Stomach smooth muscle (tissue), 2 donors: ENCODE measurements around the gene THRSP.
"Not testable (repeated sequence)": the region's sequence is repeated elsewhere in the genome, so short reads cannot be mapped to it uniquely, and the experiment has no call there.

Source experiments
- H3K27ac ChIP-seq: one replicate; pipeline ENCODE4 v1.7.0; 2013; ENCODE audit warnings: mild to moderate bottlenecking, low read length, inconsistent platforms
- H3K27me3 ChIP-seq, 2 donors: one replicate each; pipeline ENCODE4 v1.7.0; 2013; ENCODE audit warnings: low read length in 2 of 2; ENCODE audit not compliant: insufficient read depth in 2 of 2, control insufficient read depth in 1 of 2
- H3K36me3 ChIP-seq, 2 donors: one replicate each; pipeline ENCODE4 v1.7.0; 2013; ENCODE audit warnings: low read length in 2 of 2; ENCODE audit not compliant: control insufficient read depth in 2 of 2, insufficient read depth in 2 of 2
- H3K4me1 ChIP-seq: one replicate; pipeline ENCODE4 v1.7.0; 2013; ENCODE audit warnings: low read length; ENCODE audit not compliant: control insufficient read depth, insufficient read depth
- H3K4me3 ChIP-seq, 2 donors: one replicate each; pipeline ENCODE4 v1.7.0; 2013; ENCODE audit warnings: low read length in 2 of 2
- H3K9ac ChIP-seq, 2 donors: one replicate each; pipeline ENCODE4 v1.7.0; 2013; ENCODE audit warnings: low read length in 2 of 2, mild to moderate bottlenecking in 1 of 2
- H3K9me3 ChIP-seq, 2 donors: one replicate each; pipeline ENCODE4 v1.7.0; 2013; ENCODE audit warnings: low read length in 2 of 2; ENCODE audit not compliant: control insufficient read depth in 2 of 2
- donor health status: healthy.
- donor health status: Pancreatic carcinoma.

THRSP gene

GRCh38 chr11:78079232-78080083 is 15.8 kb downstream of the THRSP start, which contains the start of gene NDUFC2:
Gene NDUFC2, minus strand, starts transcription at chr11:78079862. Its CDS starts 118 bp downstream, at chr11:78079744.
- Histone ChIP-seq H3K27me3 (no peaks in the 10 kb centered on the region), H3K4me3 (peak within 1 kb of the TSS; percentile 86 to 98), H3K9ac (peak within 1 kb of the TSS; percentile 80 to 97), H3K27ac (peak within 1 kb of the TSS; percentile 85), H3K9me3 (no peaks in the 10 kb centered on the region), H3K4me1 (peaks cover 25% of the 10 kb centered on the region), H3K36me3 (no peaks in the 10 kb centered on the region)

- peak overlapping the region; percentile 86 to 98 for H3K4me3 ChIP-seq
- no peaks in the 10 kb centered on the region for H3K9me3 ChIP-seq
- peak overlapping the region; percentile 80 to 97 for H3K9ac ChIP-seq
- peak overlapping the region; percentile 85 for H3K27ac ChIP-seq
- no peaks in the 10 kb centered on the region for H3K27me3 ChIP-seq
- no peaks in the 10 kb centered on the region for H3K36me3 ChIP-seq
- peaks cover 25% of the 10 kb centered on the region for H3K4me1 ChIP-seq
Observed at GRCh38 chr11:78080084-78080817, 16.6 kb downstream of the THRSP start.

GRCh38 chr11:78080818-78081495 is 17.3 kb downstream of the THRSP start:
- Histone ChIP-seq H3K4me1 (peaks cover 25% of the 10 kb centered on the region), H3K27me3 (no peaks in the 10 kb centered on the region), H3K36me3 (no peaks in the 10 kb centered on the region), H3K9me3 (no peaks in the 10 kb centered on the region), H3K4me3 (no peak overlapping the region), H3K27ac (no peak overlapping the region), H3K9ac (no peak overlapping the region)

- Histone ChIP-seq H3K27ac (no peak overlapping the region), H3K36me3 (no peaks in the 10 kb centered on the region)
Observed at GRCh38 chr11:78081583-78081982, 17.9 kb downstream of the THRSP start.

GRCh38 chr11:78082146-78082545 is 18.5 kb downstream of the THRSP start:
- Histone ChIP-seq H3K9me3 (no peaks in the 10 kb centered on the region), H3K4me3 (no peak overlapping the region), H3K27ac (no peak overlapping the region), H3K27me3 (no peaks in the 10 kb centered on the region), H3K9ac (no peak overlapping the region), H3K36me3 (no peaks in the 10 kb centered on the region), H3K4me1 (peaks cover 19% of the 10 kb centered on the region)

More at GRCh38 chr11:78081583-78081982, 17.9 kb downstream of the THRSP start:
- no peak overlapping the region for H3K9ac ChIP-seq
- H3K9me3 ChIP-seq, result no peaks in the 10 kb centered on the region
- no peak overlapping the region for H3K4me3 ChIP-seq
- H3K27me3 ChIP-seq, result no peaks in the 10 kb centered on the region
- H3K4me1 ChIP-seq, result peaks cover 24% of the 10 kb centered on the region

- Histone ChIP-seq H3K27ac (no peak overlapping the region), H3K27me3 (no peaks in the 10 kb centered on the region), H3K4me1 (peaks cover 11% of the 10 kb centered on the region), H3K9ac (no peak overlapping the region), H3K36me3 (no peaks in the 10 kb centered on the region), H3K9me3 (no peaks in the 10 kb centered on the region), H3K4me3 (no peak overlapping the region)
Observed at GRCh38 chr11:78083021-78083420, 19.4 kb downstream of the THRSP start.

- not testable (repeated sequence) for H3K9ac ChIP-seq
Observed at GRCh38 chr11:78084506-78084905, 20.8 kb downstream of the THRSP start.

GRCh38 chr11:78085972-78086371 is 22.3 kb downstream of the THRSP start:
- Histone ChIP-seq H3K4me3 (no peak overlapping the region), H3K36me3 (no peaks in the 10 kb centered on the region), H3K9ac (no peak overlapping the region), H3K9me3 (no peaks in the 10 kb centered on the region), H3K27ac (no peak overlapping the region), H3K4me1 (no peaks in the 10 kb centered on the region), H3K27me3 (no peaks in the 10 kb centered on the region)

More at GRCh38 chr11:78084506-78084905, 20.8 kb downstream of the THRSP start:
- not testable (repeated sequence) for H3K9me3 ChIP-seq, H3K27me3 ChIP-seq, H3K36me3 ChIP-seq, H3K27ac ChIP-seq, H3K4me1 ChIP-seq, H3K4me3 ChIP-seq

GRCh38 chr11:78086521-78087074 is 22.9 kb downstream of the THRSP start:
- not testable (repeated sequence) for H3K4me1 ChIP-seq, H3K4me3 ChIP-seq, H3K36me3 ChIP-seq, H3K27ac ChIP-seq, H3K27me3 ChIP-seq, H3K9me3 ChIP-seq, H3K9ac ChIP-seq

- no peaks in the 10 kb centered on the region for H3K9me3 ChIP-seq
- H3K4me3 ChIP-seq, result no peak overlapping the region
- H3K4me1 ChIP-seq, result no peaks in the 10 kb centered on the region
- H3K27me3 ChIP-seq, result no peaks in the 10 kb centered on the region
- no peak overlapping the region for H3K27ac ChIP-seq
- no peak overlapping the region for H3K9ac ChIP-seq
- peaks cover 0 to 5% of the 10 kb centered on the region in 2 donors for H3K36me3 ChIP-seq
Observed at GRCh38 chr11:78094250-78094649, 30.6 kb downstream of the THRSP start.
